ENCODE results near the gene PRKN. TPM values are rescaled to one million over a fixed set of nuclear protein-coding genes. Genes with fewer than 3 reads are reported as not detected.

Gene PRKN
- total RNA-seq, 4 donors from 2014 or later, result 4.5 to 12.3 (median 9.0) TPM

GRCh38 chr6:161961796-161962195 is 765.8 kb downstream of the PRKN start:
- TF ChIP-seq CTCF (IDR thresholded peaks at IDR 0.05) (no peak), POLR2AphosphoS5 (IDR thresholded peaks at IDR 0.05) (no peak), POLR2A (IDR thresholded peaks at IDR 0.05) (no peak), EP300 (IDR thresholded peaks at IDR 0.05; ENCODE audit: low read depth) (no peak)
- intact Hi-C loops (cut with DNase I; ENCODE audit: low total_unique reads) (no loop called here), in situ Hi-C loops (cut with MboI; ENCODE audit: low pct_ligation_motif_present in 1 of 4, low pct_unique_long_range_greater_than_20kb in 1 of 4, low sequenced_read_pairs in 3 of 4) (no loop called here)
- no peaks in the 10 kb centered on the region for H3K4me1 ChIP-seq
- H3K27me3 ChIP-seq, result no peaks in the 10 kb centered on the region
- no peaks in the 10 kb centered on the region for H3K36me3 ChIP-seq
- WGBS, 2 donors (ENCODE audit: low coverage in 1 of 2), result 82 to 100% methylated on average over 1 to 6 of the region's 6 CpGs
- no peak for DNase-seq
- H3K9me3 ChIP-seq, result no peaks in the 10 kb centered on the region
- no peak overlapping the region for H3K27ac ChIP-seq
- H3K4me3 ChIP-seq, result no peak overlapping the region

DNA sequence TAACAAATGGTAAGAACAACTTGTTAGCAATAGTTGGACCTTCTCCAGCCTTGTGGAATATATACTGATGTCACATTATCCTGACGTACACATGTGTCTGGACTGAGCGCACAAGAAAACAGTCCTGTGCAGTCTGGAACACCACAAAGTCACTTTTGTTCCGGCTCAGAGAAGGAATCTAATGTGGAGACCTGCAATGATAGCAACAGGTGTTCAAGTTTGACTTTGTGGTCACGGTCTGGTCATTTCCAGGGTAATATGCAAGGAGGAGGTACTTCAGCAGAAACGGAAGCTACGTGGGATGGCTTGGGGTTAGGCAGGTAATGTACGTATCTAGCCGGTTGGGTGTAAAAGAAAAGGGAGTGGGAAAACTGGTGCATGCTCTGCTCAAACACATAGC is 766.5 kb downstream of the PRKN start:
- intact Hi-C loops (cut with DNase I; ENCODE audit: low total_unique reads) (no loop called here), in situ Hi-C loops (cut with MboI; ENCODE audit: low pct_ligation_motif_present in 1 of 4, low pct_unique_long_range_greater_than_20kb in 1 of 4, low sequenced_read_pairs in 3 of 4) (no loop called here)
- H3K27ac ChIP-seq, result no peak overlapping the region
- H3K4me3 ChIP-seq, result no peak overlapping the region
- H3K4me1 ChIP-seq, result no peaks in the 10 kb centered on the region
- WGBS, 2 donors (ENCODE audit: low coverage in 1 of 2), result 88 to 96% methylated on average over 6 to 8 of the region's 8 CpGs
- DNase-seq, result no peak
- H3K27me3 ChIP-seq, result no peaks in the 10 kb centered on the region
- H3K36me3 ChIP-seq, result no peaks in the 10 kb centered on the region
- H3K9me3 ChIP-seq, result no peaks in the 10 kb centered on the region
- TF ChIP-seq CTCF (IDR thresholded peaks at IDR 0.05) (no peak), POLR2A (IDR thresholded peaks at IDR 0.05) (no peak), EP300 (IDR thresholded peaks at IDR 0.05; ENCODE audit: low read depth) (no peak), POLR2AphosphoS5 (IDR thresholded peaks at IDR 0.05) (no peak)

GRCh38 chr6:161959072-161959471 is 768.5 kb downstream of the PRKN start:
- Histone ChIP-seq H3K27me3 (no peaks in the 10 kb centered on the region), H3K9me3 (no peaks in the 10 kb centered on the region), H3K36me3 (no peaks in the 10 kb centered on the region), H3K4me1 (no peaks in the 10 kb centered on the region), H3K27ac (no peak overlapping the region), H3K4me3 (no peak overlapping the region)
- TF ChIP-seq EP300 (IDR thresholded peaks at IDR 0.05; ENCODE audit: low read depth) (no peak), POLR2AphosphoS5 (IDR thresholded peaks at IDR 0.05) (no peak), CTCF (IDR thresholded peaks at IDR 0.05) (no peak), POLR2A (IDR thresholded peaks at IDR 0.05) (no peak)
- no peak for DNase-seq
- 93 to 94% methylated on average over 10 to 12 of the region's 12 CpGs for WGBS, 2 donors (ENCODE audit: low coverage in 1 of 2)
- in situ Hi-C loops (cut with MboI; ENCODE audit: low pct_ligation_motif_present in 1 of 4, low pct_unique_long_range_greater_than_20kb in 1 of 4, low sequenced_read_pairs in 3 of 4) (no loop called here), intact Hi-C loops (cut with DNase I; ENCODE audit: low total_unique reads) (no loop called here)

GRCh38 chr6:161956082-161956481 is 771.5 kb downstream of the PRKN start:
- H3K27ac ChIP-seq, result no peak overlapping the region

More at GRCh38 chr6:161956082-161956481, 771.5 kb downstream of the PRKN start:
- intact Hi-C loops (cut with DNase I; ENCODE audit: low total_unique reads), result no loop called here
- no peaks in the 10 kb centered on the region for H3K36me3 ChIP-seq
- DNase-seq, result no peak
- H3K9me3 ChIP-seq, result no peaks in the 10 kb centered on the region
- WGBS, 2 donors (ENCODE audit: low coverage in 1 of 2), result 63 to 83% methylated on average over 1 of the region's 1 CpG
- TF ChIP-seq POLR2AphosphoS5 (IDR thresholded peaks at IDR 0.05) (no peak), POLR2A (IDR thresholded peaks at IDR 0.05) (no peak), EP300 (IDR thresholded peaks at IDR 0.05; ENCODE audit: low read depth) (no peak), CTCF (IDR thresholded peaks at IDR 0.05) (no peak)
- H3K4me1 ChIP-seq, result no peaks in the 10 kb centered on the region
- in situ Hi-C loops (cut with MboI; ENCODE audit: low pct_ligation_motif_present in 1 of 4, low pct_unique_long_range_greater_than_20kb in 1 of 4, low sequenced_read_pairs in 3 of 4), result no loop called here
- no peak overlapping the region for H3K4me3 ChIP-seq
- H3K27me3 ChIP-seq, result no peaks in the 10 kb centered on the region
